Gastrocnemius medialis (tissue), 4 donors: ENCODE results near the gene RNF168. TPM values are rescaled to one million over a fixed set of nuclear protein-coding genes. Genes with fewer than 3 reads are reported as not detected.

Source experiments
- ATAC-seq, 2 donors: fragments of 150-250 bp; one replicate each; pipeline ENCODE4 v1.9.1; 2016
- DNase-seq, 2 donors: peaks; one replicate each; pipeline ENCODE4 v3.0.0-alpha.2; 2019
- H3K27ac ChIP-seq, 4 donors: fragments of 200-600 bp; sonication (generic); 1 replicate in 1 of 4; 2 replicates in 3 of 4; pipeline ENCODE4 v1.5.1; 2016 to 2018; ENCODE audit warnings: mild to moderate bottlenecking in 2 of 4, moderate library complexity in 1 of 4
- H3K27me3 ChIP-seq, 3 donors: fragments of 200-600 bp; sonication (generic) in 2 of 3; 1 replicate in 1 of 3; 2 replicates in 2 of 3; pipeline versions ENCODE4 v1.5.1 to v1.6.0; 2016 to 2019; ENCODE audit warnings: mild to moderate bottlenecking in 1 of 3, moderate library complexity in 1 of 3
- H3K36me3 ChIP-seq, 2 donors: fragments of 200-600 bp; sonication (generic) in 1 of 2; one replicate each; pipeline ENCODE4 v1.5.1; 2017 to 2018
- H3K4me1 ChIP-seq, 2 donors: fragments of 200-600 bp; sonication (generic) in 1 of 2; one replicate each; pipeline ENCODE4 v1.5.1; 2016 to 2017; ENCODE audit warnings: mild to moderate bottlenecking in 2 of 2
- H3K4me3 ChIP-seq, 4 donors: fragments of 200-600 bp; sonication (generic) in 3 of 4; 1 replicate in 1 of 4; 2 replicates in 3 of 4; pipeline ENCODE4 v1.5.1; 2016 to 2019; ENCODE audit warnings: mild to moderate bottlenecking in 2 of 4
- H3K9me3 ChIP-seq, 3 donors: fragments of 200-600 bp; sonication (generic) in 2 of 3; 1 replicate in 1 of 3; 2 replicates in 2 of 3; pipeline ENCODE4 v1.5.1; 2016 to 2019
- POLR2A ChIP-seq, 2 donors: fragments of 450-650 bp; IDR thresholded peaks; one replicate each; pipeline ENCODE4 v1.6.1; 2017; ENCODE audit warnings: antibody characterized with exemption in 2 of 2, mild to moderate bottlenecking in 2 of 2, moderate library complexity in 2 of 2
- in situ Hi-C, 4 donors: fragments of 200-750 bp; cut with MboI; loops; one replicate each; pipeline versions ENCODE4 v1.15.0 to v1.8.0; 2017; ENCODE audit warnings: low sequenced_read_pairs in 4 of 4
- intact Hi-C: fragments of 100-400 bp; cut with DNase I; formaldehyde crosslinking; loops from one replicate; pipeline ENCODE4 v1.15.1; 2023; ENCODE audit warnings: low total_unique reads
- total RNA-seq, 4 donors: library from RNA; depleted of rRNA; stranded (reverse); fragments of >200 nt; gene quantifications; one replicate each; pipeline versions ENCODE4 v1.1.0 to v1.2.3, GENCODE V29; 2016
- TF ChIP-seq, protein P1 (sequence below), 5 experiments: fragments of 450-650 bp in 3 of 5; fragments of 200-600 bp in 2 of 5; sonication (generic) in 2 of 5; IDR thresholded peaks in 4 of 5; conservative IDR thresholded peaks in 1 of 5; 1 replicate in 4 of 5; 2 replicates in 1 of 5; pipeline ENCODE4 v1.5.1; 2016 to 2019; ENCODE audit warnings: antibody characterized with exemption in 5 of 5, mild to moderate bottlenecking in 3 of 5, moderate library complexity in 3 of 5

RNF168 gene
- total RNA-seq, 4 donors from 2014 or later, result 6.5 to 14.6 (median 11.0) TPM

DNA sequence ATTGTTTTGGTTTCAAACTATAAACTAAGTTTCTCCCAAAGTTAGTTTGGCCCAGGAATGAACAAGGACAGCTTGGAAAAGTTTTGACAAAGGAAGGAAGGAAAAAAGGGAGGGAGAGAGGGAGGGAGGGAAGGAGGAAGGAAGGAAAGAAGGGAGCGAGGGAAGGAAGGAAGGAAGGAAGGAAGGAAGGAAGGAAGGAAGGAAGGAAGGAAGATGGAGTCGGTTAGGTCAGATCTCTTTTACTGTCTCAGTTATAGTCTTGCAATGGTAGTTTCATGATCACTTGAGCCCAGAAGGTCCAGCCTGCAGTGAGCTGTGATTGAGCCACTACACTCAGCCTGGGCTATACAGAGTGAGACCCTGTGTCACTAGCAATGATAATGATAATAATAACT, 59.1 kb downstream of the RNF168 start:
- Histone ChIP-seq H3K27me3 (no peaks in the 10 kb centered on the region), H3K4me3 (no peak overlapping the region), H3K9me3 (no peaks in the 10 kb centered on the region), H3K36me3 (no peaks in the 10 kb centered on the region), H3K4me1 (no peaks in the 10 kb centered on the region), H3K27ac (no peak overlapping the region)
- TF ChIP-seq, protein P1, sequence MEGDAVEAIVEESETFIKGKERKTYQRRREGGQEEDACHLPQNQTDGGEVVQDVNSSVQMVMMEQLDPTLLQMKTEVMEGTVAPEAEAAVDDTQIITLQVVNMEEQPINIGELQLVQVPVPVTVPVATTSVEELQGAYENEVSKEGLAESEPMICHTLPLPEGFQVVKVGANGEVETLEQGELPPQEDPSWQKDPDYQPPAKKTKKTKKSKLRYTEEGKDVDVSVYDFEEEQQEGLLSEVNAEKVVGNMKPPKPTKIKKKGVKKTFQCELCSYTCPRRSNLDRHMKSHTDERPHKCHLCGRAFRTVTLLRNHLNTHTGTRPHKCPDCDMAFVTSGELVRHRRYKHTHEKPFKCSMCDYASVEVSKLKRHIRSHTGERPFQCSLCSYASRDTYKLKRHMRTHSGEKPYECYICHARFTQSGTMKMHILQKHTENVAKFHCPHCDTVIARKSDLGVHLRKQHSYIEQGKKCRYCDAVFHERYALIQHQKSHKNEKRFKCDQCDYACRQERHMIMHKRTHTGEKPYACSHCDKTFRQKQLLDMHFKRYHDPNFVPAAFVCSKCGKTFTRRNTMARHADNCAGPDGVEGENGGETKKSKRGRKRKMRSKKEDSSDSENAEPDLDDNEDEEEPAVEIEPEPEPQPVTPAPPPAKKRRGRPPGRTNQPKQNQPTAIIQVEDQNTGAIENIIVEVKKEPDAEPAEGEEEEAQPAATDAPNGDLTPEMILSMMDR (IDR thresholded peaks at IDR 0.05 in 4 of 5, conservative IDR thresholded peaks at IDR 0.05 in 1 of 5), result no peak
- TF ChIP-seq POLR2A (IDR thresholded peaks at IDR 0.05), result no peak
- intact Hi-C loops (no loop called here), in situ Hi-C loops (no loop called here)
- DNase-seq (no peak), ATAC-seq (no peak)

DNA sequence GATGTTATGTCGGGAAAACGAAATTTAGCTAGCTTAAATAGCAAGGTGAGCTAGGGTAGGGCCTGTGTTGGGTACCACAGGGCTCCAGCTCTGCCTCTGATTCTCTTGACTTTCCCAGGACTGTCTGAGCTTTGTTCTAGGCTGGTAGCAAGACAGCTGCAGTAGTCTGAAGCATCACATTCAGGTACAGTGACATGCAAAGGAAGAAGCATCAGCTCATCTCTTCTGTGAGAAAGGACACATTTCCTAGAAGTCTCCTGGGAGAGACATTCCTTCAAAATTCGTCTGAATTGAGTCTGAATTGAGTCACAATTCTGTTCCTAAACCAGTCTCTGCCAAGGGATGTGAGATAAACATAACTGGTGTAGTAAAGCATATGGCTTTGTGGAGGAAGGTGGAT, 62.9 kb downstream of the RNF168 start:
- intact Hi-C loops (no loop called here), in situ Hi-C loops (no loop called here)
- Histone ChIP-seq H3K4me1 (no peaks in the 10 kb centered on the region), H3K4me3 (no peak overlapping the region), H3K27me3 (no peaks in the 10 kb centered on the region), H3K27ac (no peak overlapping the region), H3K36me3 (no peaks in the 10 kb centered on the region), H3K9me3 (no peaks in the 10 kb centered on the region)
- TF ChIP-seq POLR2A (IDR thresholded peaks at IDR 0.05), result no peak
- TF ChIP-seq, protein P1 (IDR thresholded peaks at IDR 0.05 in 4 of 5, conservative IDR thresholded peaks at IDR 0.05 in 1 of 5), result no peak
- ATAC-seq (no peak), DNase-seq (no peak)

DNA sequence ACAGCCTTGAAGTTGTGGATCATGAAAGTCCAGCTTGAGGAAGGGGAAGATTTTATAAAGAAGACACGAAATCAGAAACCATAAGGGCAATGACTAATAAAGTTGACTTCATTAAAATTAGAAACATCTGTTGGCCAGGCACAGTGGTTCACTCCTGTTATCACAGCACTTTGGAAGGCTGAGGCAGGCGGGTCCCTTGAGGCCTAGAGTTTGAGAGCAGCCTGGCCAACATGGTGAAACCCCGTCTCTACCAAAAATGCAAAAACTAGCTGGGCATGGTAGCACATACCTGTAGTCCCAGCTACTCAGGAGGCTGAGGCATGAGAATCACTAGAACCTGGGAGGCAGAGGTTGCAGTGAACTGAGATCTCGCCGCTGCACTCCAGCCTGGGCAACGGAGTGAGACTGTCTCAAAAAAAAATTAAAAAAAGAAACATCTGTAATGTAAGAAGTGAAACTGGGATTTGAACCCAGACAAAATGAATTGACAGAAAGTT, 63.5 kb downstream of the RNF168 start:
- ATAC-seq (no peak), DNase-seq (no peak)
- Histone ChIP-seq H3K4me1 (no peaks in the 10 kb centered on the region), H3K27ac (no peak overlapping the region), H3K36me3 (no peaks in the 10 kb centered on the region), H3K27me3 (no peaks in the 10 kb centered on the region), H3K9me3 (no peaks in the 10 kb centered on the region), H3K4me3 (no peak overlapping the region)
- no peak for TF ChIP-seq POLR2A (IDR thresholded peaks at IDR 0.05)
- TF ChIP-seq, protein P1 (IDR thresholded peaks at IDR 0.05 in 4 of 5, conservative IDR thresholded peaks at IDR 0.05 in 1 of 5), result no peak
- in situ Hi-C loops, result no loop called here
- intact Hi-C loops, result no loop called here

DNA sequence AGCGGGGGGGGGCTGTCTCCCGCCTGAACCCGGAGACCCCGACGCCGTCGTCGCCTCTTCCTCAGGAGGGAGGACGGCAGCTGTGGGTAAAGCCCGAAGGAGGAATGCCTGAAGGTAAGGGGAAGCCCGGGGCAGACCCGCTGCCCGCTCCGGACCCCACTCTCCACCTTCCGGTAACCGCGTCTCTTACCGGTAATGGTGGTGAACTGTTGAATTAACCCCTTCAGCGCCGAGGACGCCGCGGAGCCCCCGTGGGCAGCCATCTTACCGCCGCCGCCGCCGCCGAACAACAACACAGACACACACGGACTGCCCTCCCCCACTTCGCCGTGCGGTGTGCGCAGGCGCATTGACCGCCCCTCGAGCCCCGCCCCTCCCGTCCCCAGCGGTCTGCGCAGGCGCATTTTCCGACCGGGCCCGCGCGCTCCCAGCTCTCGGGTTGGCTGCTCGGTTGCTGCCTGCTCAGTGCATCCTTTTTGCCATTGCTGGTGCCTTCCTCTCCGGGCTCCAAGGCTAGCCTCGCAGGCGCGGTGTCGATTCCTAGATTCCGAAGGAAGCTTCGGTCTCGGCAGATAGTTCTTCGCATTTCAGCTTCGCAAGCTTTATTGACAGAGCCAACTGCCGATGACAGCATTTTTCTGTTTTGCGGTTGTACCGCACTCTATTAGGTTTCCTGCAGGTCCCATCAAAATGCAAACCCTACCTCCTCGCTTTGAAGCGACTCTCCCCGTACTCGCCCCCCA, 71.3 kb downstream of the RNF168 start, which contains the start of gene UBXN7:
TSS of gene UBXN7 (minus strand) at position 291 of the 743 bp plus-strand sequence. CDS start at position 263, 28 bp downstream.
- DNase-seq (peak; percentile 91 to 93), ATAC-seq (peak; percentile 93 to 94)
- no peaks in the 10 kb centered on the region for H3K9me3 ChIP-seq
- peak within 1 kb of the TSS; percentile 72 to 99 (median 96) for H3K4me3 ChIP-seq
- peak within 1 kb of the TSS; percentile 93 to 99 (median 96) for H3K27ac ChIP-seq
- in situ Hi-C loops (no loop called here), intact Hi-C loops (loop anchor here (1.0 to 5.0 kb wide), 4 partner anchors 85 to 175 kb away; partner anchors contain the start of genes DYNLT2B, FBXO45, SMCO1 and WDR53)
- H3K36me3 ChIP-seq, result no peaks in the 10 kb centered on the region
- no peaks in the 10 kb centered on the region for H3K27me3 ChIP-seq
- TF ChIP-seq POLR2A (IDR thresholded peaks at IDR 0.05), result peak; percentile 81 to 89
- TF ChIP-seq, protein P1 (IDR thresholded peaks at IDR 0.05 in 4 of 5, conservative IDR thresholded peaks at IDR 0.05 in 1 of 5), result no peak
- H3K4me1 ChIP-seq, result peaks cover 11 to 14% of the 10 kb centered on the region in 2 donors
